ENCODE results near the gene GUCA2B.

GUCA2B gene

GRCh38 chr1:42167611-42168390 lies 14.6 kb downstream of the GUCA2B start:
- DNase-seq (ENCODE audit: low spot score), result no peak

- no peak for DNase-seq (ENCODE audit: low spot score)
Measured at GRCh38 chr1:42168391-42168670, 15.1 kb downstream of the GUCA2B start.

- no peak for DNase-seq (ENCODE audit: low spot score)
Measured at GRCh38 chr1:42168763-42169162, 15.6 kb downstream of the GUCA2B start.

GRCh38 chr1:42170779-42171621 lies 17.8 kb downstream of the GUCA2B start:
- no peak for DNase-seq (ENCODE audit: low spot score)

- no peak for DNase-seq (ENCODE audit: low spot score)
Measured at GRCh38 chr1:42171679-42172266, 18.6 kb downstream of the GUCA2B start.

GRCh38 chr1:42172381-42173133 lies 19.3 kb downstream of the GUCA2B start:
- no peak for DNase-seq (ENCODE audit: low spot score)

GRCh38 chr1:42173155-42173933 lies 20.1 kb downstream of the GUCA2B start:
- peak; percentile 62 for DNase-seq (ENCODE audit: low spot score)

GRCh38 chr1:42173961-42174735 lies 20.9 kb downstream of the GUCA2B start:
- DNase-seq (ENCODE audit: low spot score), result no peak

GRCh38 chr1:42175314-42176054 lies 22.3 kb downstream of the GUCA2B start:
- DNase-seq (ENCODE audit: low spot score), result no peak

- DNase-seq (ENCODE audit: low spot score), result peak; percentile 59
Measured at GRCh38 chr1:42176902-42177519, 23.8 kb downstream of the GUCA2B start.

- no peak for DNase-seq (ENCODE audit: low spot score)
Measured at GRCh38 chr1:42177541-42177981, 24.4 kb downstream of the GUCA2B start.

GRCh38 chr1:42178249-42178648 lies 25.0 kb downstream of the GUCA2B start:
- DNase-seq (ENCODE audit: low spot score), result no peak

- DNase-seq (ENCODE audit: low spot score), result no peak
Measured at GRCh38 chr1:42179275-42179674, 26.1 kb downstream of the GUCA2B start.

GRCh38 chr1:42179900-42180329 lies 26.7 kb downstream of the GUCA2B start:
- no peak for DNase-seq (ENCODE audit: low spot score)

- no peak for DNase-seq (ENCODE audit: low spot score)
Measured at GRCh38 chr1:42181687-42182086, 28.5 kb downstream of the GUCA2B start.

GRCh38 chr1:42183210-42183956 lies 30.2 kb downstream of the GUCA2B start:
- DNase-seq (ENCODE audit: low spot score), result no peak

GRCh38 chr1:42183957-42184268 lies 30.7 kb downstream of the GUCA2B start:
- DNase-seq (ENCODE audit: low spot score), result no peak

- no peak for DNase-seq (ENCODE audit: low spot score)
Measured at GRCh38 chr1:42184616-42185015, 31.4 kb downstream of the GUCA2B start.

- no peak for DNase-seq (ENCODE audit: low spot score)
Measured at GRCh38 chr1:42186152-42186551, 32.9 kb downstream of the GUCA2B start.

Data from hematopoietic multipotent progenitor cell treated with erythropoietin and hydrocortisone succinate and interleukin-3 and kit ligand, for 15 days (in vitro differentiated cells).